Midbrain (tissue), 1 donor: ENCODE measurements around the gene C6orf89.

Source experiments
- DNase-seq: peaks from one replicate; lab custom pipeline; 2025; lab: John Stamatoyannopoulos, UW

Gene C6orf89

GRCh38 chr6:36968266-36968977 is 82.7 kb downstream of the C6orf89 start:
- DNase-seq: no peak

DNA sequence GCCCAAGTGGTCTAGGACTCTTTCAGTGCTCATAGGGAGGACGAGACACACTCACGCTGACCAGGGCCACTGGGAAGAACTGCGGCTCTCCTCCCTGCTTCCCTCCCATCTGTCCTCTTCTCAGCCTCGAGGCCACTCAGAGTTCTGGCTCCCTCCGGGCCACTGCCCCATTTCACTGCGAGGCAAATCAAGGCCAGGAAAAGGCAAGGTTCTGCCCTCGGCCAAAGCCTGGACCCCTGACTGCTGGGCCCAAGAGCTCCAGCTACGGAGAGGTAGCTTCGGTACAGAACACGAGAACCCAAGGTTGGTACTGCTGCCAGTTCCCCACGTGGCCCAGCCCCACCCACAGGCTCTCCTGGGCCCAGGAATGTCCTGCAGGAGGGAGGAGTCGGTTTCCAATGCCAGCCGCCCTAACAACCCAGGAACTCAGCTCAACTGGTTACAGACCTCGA is 83.5 kb downstream of the C6orf89 start:
- no peak for DNase-seq

DNA sequence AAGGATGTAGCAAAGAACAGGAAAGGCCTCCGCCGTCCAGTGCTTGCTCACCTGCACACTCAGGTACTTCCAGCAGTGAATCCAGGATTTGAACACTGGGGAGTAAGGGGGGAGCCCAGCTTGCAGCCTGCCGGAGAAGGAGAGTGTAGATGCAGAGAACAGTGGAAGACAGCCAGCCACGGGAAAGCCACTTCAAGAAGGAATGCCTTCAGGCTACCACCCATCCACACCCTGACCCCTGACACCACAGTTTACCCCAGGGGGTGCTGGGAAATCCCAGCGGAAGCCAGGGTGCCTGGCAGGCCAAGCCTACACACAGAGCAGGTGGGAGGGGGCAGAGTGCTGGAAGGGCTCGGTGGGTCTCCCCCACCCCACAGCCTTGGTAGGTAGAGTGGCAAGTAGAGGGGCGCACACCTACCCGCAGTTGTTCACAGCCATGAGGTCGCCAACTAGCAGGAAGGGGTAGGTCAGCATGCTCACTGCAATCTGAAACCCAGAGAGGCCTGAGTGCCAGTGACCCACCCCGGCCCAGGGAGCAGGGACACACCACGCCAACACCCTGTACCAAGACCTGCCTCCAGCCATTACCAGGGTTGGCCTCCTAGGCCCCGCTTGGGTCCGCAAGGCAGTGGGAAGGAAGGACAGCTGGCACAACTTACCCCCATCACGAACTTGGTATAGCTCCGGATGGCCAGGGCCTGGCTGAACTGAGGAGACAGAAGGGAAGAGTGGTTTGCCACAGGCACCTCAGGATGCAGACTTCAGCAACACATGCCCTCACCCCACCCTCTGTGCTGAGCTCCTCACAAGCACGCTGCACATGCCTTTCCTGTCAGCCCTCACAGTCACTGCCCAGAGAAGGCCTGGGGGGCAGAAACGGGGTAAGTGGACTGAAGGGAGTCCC is 84.5 kb downstream of the C6orf89 start:
- no peak for DNase-seq

DNA sequence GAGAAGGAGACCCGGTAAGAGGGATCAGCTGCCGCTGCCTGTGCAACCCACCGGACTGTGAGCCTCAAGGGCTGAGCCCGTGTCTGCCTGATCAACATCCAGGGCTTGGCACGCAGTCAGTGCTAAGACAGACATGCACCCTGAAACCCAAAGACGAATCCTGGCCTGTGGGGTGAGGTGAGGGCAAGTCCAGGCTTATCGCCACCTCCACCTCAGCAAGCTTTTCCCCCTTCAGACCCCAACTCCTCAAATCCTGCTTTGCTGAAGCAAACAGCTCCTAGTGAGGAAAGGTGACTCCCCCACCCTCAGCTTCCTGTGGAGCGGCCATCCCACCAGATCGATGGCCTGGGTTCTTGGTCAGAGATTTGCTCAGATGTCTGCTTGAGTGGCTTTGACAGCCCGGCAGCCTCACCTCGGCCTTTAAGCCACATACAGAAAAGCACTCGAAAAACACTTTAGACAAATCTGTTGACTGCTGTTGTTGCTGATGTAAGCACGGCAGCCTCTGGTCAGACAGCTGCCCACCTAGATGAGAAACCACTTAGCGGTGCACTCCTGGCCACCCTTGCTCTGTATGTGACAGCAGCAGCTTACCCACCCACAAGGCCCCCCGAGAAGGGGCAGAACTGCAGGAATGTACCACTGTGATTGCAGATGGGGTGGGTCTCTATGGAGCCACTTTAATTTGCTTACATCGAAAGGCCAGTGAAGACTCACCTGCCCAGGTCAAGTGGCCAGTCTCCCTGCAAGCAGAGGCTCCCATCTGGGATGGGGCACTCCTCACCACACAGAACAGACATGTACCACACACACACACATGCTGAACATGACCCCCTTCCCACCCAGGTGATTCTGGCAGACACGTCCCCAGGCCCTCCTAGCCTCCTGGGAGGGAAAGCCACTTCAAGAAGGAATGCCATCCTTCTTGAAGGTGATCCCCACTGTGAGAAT is 85.4 kb downstream of the C6orf89 start:
- no peak for DNase-seq

- no peak for DNase-seq
These were observed 86.3 kb downstream of the C6orf89 start for GRCh38 chr6:36971921-36972673.

- DNase-seq: no peak
These were observed 87.4 kb downstream of the C6orf89 start for GRCh38 chr6:36973190-36973589.

DNA sequence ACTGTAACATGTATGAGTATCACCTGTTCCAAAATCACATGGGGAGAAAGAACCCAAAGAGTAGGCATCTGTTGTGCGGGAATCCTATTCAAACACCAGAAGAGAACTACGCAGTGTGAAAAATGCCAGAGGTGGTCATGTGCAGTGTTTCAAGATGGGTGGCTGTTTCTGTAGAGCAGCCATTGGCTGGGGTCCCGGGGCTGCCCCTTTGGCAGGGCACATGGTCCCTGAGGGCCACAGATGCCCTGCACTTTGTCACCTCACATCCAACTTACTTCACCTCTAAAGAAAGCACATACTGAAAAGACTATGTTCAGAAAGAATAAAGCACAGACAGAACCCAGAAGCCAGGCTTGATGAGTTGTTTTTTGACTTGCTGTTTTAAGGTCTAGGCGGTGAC is 87.9 kb downstream of the C6orf89 start:
- no peak for DNase-seq

- DNase-seq: no peak
These were observed 89.7 kb downstream of the C6orf89 start for GRCh38 chr6:36975231-36976006.

GRCh38 chr6:36976007-36976264 is 90.2 kb downstream of the C6orf89 start:
- DNase-seq: no peak

- DNase-seq: no peak
These were observed 90.8 kb downstream of the C6orf89 start for GRCh38 chr6:36976509-36976908.

DNA sequence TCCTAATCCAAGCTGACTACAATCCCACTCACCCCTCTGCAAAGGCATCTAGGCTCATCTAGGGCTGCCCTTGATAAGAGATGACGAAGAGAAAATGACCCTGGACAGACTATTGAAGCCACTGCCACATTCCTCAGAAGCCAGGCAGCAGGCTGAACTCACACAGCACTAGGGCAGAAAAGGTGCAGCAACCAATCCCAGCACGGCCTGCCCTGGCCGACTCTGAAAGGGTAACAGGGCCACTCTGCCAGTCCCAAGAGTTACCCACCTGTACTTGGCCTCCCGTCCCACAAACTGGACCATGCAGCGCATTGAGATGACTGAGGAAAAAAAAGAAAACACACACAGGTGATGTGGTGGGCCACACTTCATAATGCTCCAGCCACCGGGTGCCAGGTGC is 91.2 kb downstream of the C6orf89 start:
- DNase-seq: no peak

- DNase-seq: no peak
These were observed 91.8 kb downstream of the C6orf89 start for GRCh38 chr6:36977470-36977941.
